Heart right ventricle (tissue), 16 donors: Measurements from ENCODE around the gene HMGN2. TPM values are rescaled to one million over a fixed set of nuclear protein-coding genes. Genes with fewer than 3 reads are reported as not detected.
"Not testable (repeated sequence)": the region's sequence is repeated elsewhere in the genome, so short reads cannot be mapped to it uniquely, and the experiment has no call there.

Experiments used
- ATAC-seq, 8 donors: fragments of 200-7000 bp; cut with Tn5 transposase; one replicate each; pipeline ENCODE4 v1.9.1; 2020; ENCODE audit warnings: mild to moderate bottlenecking in 8 of 8, moderate library complexity in 8 of 8, moderate number of reproducible peaks in 1 of 8
- DNase-seq, 2 donors: peaks; one replicate each; pipeline ENCODE4 v3.0.0-alpha.2; 2020
- H3K27ac ChIP-seq, 10 donors: fragments of 200-600 bp; sonication (generic) in 2 of 10; one replicate each; pipeline versions ENCODE4 v1.5.0 to v1.8.0; 2020 to 2022; ENCODE audit warnings: mild to moderate bottlenecking in 3 of 10
- H3K27me3 ChIP-seq, 7 donors: fragments of 200-600 bp; one replicate each; pipeline ENCODE4 v1.8.0; 2021 to 2022; ENCODE audit warnings: mild to moderate bottlenecking in 2 of 7
- H3K36me3 ChIP-seq, 9 donors: fragments of 200-600 bp; sonication (generic) in 1 of 9; one replicate each; pipeline versions ENCODE4 v1.5.0 to v1.8.0; 2020 to 2022; ENCODE audit warnings: mild to moderate bottlenecking in 2 of 9
- H3K4me1 ChIP-seq, 9 donors: fragments of 200-600 bp; sonication (generic) in 1 of 9; one replicate each; pipeline versions ENCODE4 v1.5.0 to v1.8.0; 2020 to 2022; ENCODE audit warnings: mild to moderate bottlenecking in 4 of 9
- H3K4me3 ChIP-seq, 10 donors: fragments of 200-600 bp; sonication (generic) in 2 of 10; one replicate each; pipeline versions ENCODE4 v1.5.0 to v1.8.0; 2020 to 2022; ENCODE audit warnings: mild to moderate bottlenecking in 7 of 10, moderate library complexity in 2 of 10
- H3K9me3 ChIP-seq, 11 donors: fragments of 200-600 bp in 10 of 11; sonication (generic) in 2 of 11; one replicate each; pipeline versions ENCODE4 v1.5.0 to v1.8.0; 2013 to 2022; ENCODE audit warnings: mild to moderate bottlenecking in 2 of 11, control low read depth in 1 of 11, moderate library complexity in 1 of 11
- WGBS, 2 donors: extraction: QIAGEN DNeasy Blood & Tissue Kit; methylation state at CpG; one replicate each; pipeline ENCODE4 v1.1.7; 2013; ENCODE audit warnings: inconsistent platforms in 1 of 2; 5-methylcytosine and 5-hydroxymethylcytosine counted together
- intact Hi-C, 10 donors: fragments of 100-400 bp; cut with DNase I; formaldehyde crosslinking; loops; one replicate each; pipeline versions ENCODE4 v1.11.1 to v1.14.2; 2022
- polyA plus RNA-seq, 2 donors: library from polyadenylated mRNA; stranded (reverse); fragments of 200-250 nt; gene quantifications; one replicate each; pipeline ENCODE4 v1.2.3, GENCODE V29; 2013
- total RNA-seq, 10 donors: library from RNA; stranded (reverse); fragmentation: NEBNext Ultra II Directional in 3 of 10; extraction: Animal tissue kit (Norgen Biotek cat#: 25700) in 3 of 10; gene quantifications; one replicate each; pipeline versions ENCODE4 v1.2.1 to v1.2.4, GENCODE V29; 2021 to 2023
- TF ChIP-seq, protein P1 (sequence below), 9 donors: fragments of 200-600 bp; sonication (generic) in 2 of 9; IDR thresholded peaks; one replicate each; pipeline versions ENCODE4 v1.5.0 to v1.8.0; 2021 to 2022; ENCODE audit warnings: antibody characterized with exemption in 9 of 9, mild to moderate bottlenecking in 5 of 9, moderate library complexity in 1 of 9
- donor health status: Arrhythmogenic right ventricular cardiomyopathy.
- donor health status: ischemic (EF 13 %, LVEDD 7.1; RV severe dilation, severe dysfunction).
- donor health status: healthy with polysubstance abuse.
- donor health status: DM: no; HTN: yes; CAD: no.
- donor health status: DM: no; HTN: no; CAD: no.
- donor health status: ischemic (EF 25% LVEDD 6.9; RV normal size, moderate dysfunction).
- donor health status: ischemic (EF 25% LVEDD 5.7; RV mildly dilated, moderate dysfunction).
- donor health status: healthy.
- donor health status: DM: yes; HTN: yes; CAD: no.
- donor health status: Ischemic cardiomyopathy.
- donor health status: ischemic (EF 35%, LVEDD 5.7; RV mildly dilated, moderate dysfunction).
- donor health status: nonischemic (EF 11% LVEDD 7.7; RV severe dilation, severe dysfunction).
- donor health status: DM: yes; HTN: yes; CAD: no.
- donor health status: PGD.
- donor health status: ischemic (EF 29% LVEDD 5.4; RV normal size, mild dysfunction).
- donor health status: nonischemic (EF 23%, LVEDD 6.1; RV moderate dilation, normal function).

HMGN2 gene
- total and polyA plus RNA-seq, 12 donors = 104 to 221 (median 206) TPM

DNA sequence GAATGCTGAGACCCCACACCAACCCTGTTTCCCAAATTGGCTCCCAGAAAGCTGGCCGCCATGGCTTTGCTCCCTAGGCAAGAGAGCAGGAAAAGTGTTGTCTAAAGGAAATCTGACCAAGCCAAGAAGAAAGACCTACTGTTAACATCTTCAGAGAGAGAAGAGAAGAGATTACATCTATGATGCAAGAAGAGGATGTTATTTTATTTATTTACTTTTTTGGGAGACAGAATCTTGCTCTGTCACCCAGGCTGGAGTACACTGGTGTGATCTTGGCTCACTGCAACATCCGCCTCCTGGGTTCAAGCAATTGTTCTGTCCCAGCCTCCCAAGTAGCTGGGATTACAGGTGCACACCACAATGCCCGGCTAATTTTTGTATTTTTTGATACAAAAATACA, 21.7 kb downstream of the HMGN2 start:
- no peak for ATAC-seq

DNA sequence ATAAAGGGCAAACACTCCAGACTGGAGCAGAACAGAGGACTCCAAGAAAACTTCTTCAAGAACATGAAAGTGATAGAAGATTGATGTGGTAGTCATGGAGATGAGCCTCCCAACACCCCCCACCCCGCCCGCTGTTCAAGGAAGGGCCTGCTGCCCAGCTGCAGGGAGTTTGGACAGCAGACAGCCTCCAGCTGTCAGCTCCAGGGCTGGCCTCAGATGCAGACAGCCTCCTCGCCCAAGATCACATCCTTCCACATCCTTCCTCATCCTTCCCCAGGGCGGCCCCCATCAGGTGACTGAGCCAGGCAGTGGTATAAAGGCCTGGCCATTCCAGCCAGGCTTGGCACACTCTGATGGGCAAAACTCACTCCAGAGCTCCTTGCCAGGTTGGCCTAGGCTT, 24.6 kb downstream of the HMGN2 start:
- ATAC-seq = no peak
- Histone ChIP-seq H3K36me3 (no peaks in the 10 kb centered on the region), H3K27me3 (no peaks in the 10 kb centered on the region), H3K4me3 (no peak overlapping the region), H3K9me3 (no peaks in the 10 kb centered on the region), H3K4me1 (peaks cover 2 to 20% (median 15%) of the 10 kb centered on the region in 9 donors), H3K27ac (no peak overlapping the region)
- intact Hi-C loops = loop anchor here in 1 of 10 donors (10.0 kb wide), 1 partner anchor 98 kb away; no protein-coding TSS in a partner anchor
- WGBS, 2 donors = 57 to 65% methylated on average over 4 of the region's 4 CpGs
- DNase-seq = no peak
- TF ChIP-seq, protein P1, sequence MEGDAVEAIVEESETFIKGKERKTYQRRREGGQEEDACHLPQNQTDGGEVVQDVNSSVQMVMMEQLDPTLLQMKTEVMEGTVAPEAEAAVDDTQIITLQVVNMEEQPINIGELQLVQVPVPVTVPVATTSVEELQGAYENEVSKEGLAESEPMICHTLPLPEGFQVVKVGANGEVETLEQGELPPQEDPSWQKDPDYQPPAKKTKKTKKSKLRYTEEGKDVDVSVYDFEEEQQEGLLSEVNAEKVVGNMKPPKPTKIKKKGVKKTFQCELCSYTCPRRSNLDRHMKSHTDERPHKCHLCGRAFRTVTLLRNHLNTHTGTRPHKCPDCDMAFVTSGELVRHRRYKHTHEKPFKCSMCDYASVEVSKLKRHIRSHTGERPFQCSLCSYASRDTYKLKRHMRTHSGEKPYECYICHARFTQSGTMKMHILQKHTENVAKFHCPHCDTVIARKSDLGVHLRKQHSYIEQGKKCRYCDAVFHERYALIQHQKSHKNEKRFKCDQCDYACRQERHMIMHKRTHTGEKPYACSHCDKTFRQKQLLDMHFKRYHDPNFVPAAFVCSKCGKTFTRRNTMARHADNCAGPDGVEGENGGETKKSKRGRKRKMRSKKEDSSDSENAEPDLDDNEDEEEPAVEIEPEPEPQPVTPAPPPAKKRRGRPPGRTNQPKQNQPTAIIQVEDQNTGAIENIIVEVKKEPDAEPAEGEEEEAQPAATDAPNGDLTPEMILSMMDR (IDR thresholded peaks at IDR 0.05) = no peak

More for the DNA sequence above, 21.7 kb downstream of the HMGN2 start:
- Histone ChIP-seq H3K36me3 (no peaks in the 10 kb centered on the region), H3K27me3 (no peaks in the 10 kb centered on the region), H3K4me1 (no peaks in the 10 kb centered on the region), H3K9me3 (no peaks in the 10 kb centered on the region), H3K27ac (no peak overlapping the region), H3K4me3 (no peak overlapping the region)
- DNase-seq = no peak
- TF ChIP-seq, protein P1 (IDR thresholded peaks at IDR 0.05) = no peak
- 87 to 90% methylated on average over 3 of the region's 3 CpGs for WGBS, 2 donors
- intact Hi-C loops = loop anchor here in 1 of 10 donors (10.0 kb wide), 1 partner anchor 101 kb away; no protein-coding TSS in a partner anchor

DNA sequence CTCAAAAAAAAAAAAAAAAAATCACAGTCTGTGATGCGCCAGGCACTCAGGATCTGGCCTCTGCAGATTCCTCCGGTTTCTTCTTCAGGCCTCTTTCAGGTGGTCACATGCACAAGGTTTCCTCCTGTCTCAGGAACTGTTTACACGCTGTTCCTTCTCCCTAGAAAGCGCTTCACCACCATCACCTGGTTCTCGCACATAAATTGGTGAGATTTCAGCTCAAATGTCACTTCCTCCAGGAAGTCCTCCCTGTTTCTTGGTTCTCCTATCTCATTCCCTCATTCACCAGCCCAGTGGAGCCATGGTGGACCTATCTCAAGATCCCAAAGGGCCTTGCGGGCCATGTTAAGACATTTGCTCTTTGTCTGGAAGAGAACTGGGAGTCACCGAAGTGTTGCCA, 26.7 kb downstream of the HMGN2 start:
- TF ChIP-seq, protein P1 (IDR thresholded peaks at IDR 0.05) = no peak
- H3K9me3 ChIP-seq = no peaks in the 10 kb centered on the region
- H3K36me3 ChIP-seq = no peaks in the 10 kb centered on the region
- H3K27me3 ChIP-seq = no peaks in the 10 kb centered on the region
- no peak overlapping the region for H3K27ac ChIP-seq
- no peak for ATAC-seq
- DNase-seq = no peak
- no peak overlapping the region for H3K4me3 ChIP-seq
- H3K4me1 ChIP-seq = peaks cover 2 to 21% (median 16%) of the 10 kb centered on the region in 9 donors
- WGBS, 2 donors = 92 to 94% methylated on average over 7 of the region's 7 CpGs
- intact Hi-C loops = loop anchor here in 1 of 10 donors (10.0 kb wide), 1 partner anchor 96 kb away; no protein-coding TSS in a partner anchor

DNA sequence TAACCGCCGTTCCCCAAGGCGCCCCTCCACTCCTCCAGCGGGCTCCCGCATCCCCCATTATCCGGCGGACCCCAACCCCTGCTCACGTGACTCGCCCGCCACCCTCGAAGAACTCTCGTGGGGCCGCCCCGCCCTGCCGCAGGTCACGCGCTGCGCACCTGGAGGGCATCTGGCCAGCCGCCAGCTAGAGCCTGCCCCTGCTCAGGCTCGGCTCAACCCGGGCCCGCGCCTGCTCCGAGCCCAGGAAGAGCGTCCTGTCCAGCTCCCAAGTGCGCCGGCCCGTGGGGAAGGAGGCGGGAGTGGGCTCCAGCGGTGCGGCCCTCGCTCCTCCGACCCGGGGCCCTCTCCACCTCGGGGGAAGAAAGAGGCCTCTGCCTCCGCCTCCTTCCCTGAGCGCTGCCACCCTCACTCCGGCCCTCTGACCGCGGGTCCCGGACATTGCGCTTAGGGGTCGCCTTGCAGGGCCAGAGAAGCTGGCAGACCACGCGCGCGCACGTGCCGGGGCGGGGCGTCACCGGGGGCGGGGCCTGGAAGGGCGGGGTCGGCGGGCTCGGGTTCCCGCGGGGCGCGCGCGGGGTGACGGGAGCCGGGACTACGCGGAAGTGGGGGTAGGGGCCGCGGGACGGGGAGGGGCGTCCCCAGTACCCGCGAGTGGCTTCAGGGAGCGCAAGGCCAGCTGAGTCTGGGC, 28.4 kb downstream of the HMGN2 start:
- no peaks in the 10 kb centered on the region for H3K9me3 ChIP-seq

DNA sequence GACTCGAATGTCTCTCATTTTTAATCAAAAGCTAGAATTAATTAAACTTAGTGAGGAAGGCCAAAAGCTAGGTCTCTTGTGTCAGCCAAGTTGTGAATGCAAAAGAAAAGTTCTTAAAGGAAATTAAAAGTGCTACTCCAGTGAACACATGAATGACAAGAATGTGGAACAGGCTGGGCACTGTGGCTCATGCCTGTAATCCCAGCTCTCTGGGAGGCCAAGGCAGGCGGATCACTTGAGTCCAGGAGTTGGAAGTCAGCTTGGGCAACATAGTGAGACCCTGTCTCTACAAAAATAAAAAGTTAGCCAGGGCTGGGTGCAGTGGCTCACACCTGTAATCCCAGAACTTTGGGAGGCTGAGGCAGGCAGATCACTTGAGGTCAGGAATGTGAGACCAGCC, 38.5 kb downstream of the HMGN2 start:
- H3K4me3 ChIP-seq, H3K4me1 ChIP-seq, H3K27ac ChIP-seq, intact Hi-C loops, H3K27me3 ChIP-seq, H3K36me3 ChIP-seq, H3K9me3 ChIP-seq, ATAC-seq, DNase-seq: not testable (repeated sequence)
- WGBS, 2 donors = 82 to 83% methylated on average over 2 of the region's 2 CpGs

More for the DNA sequence above, 28.4 kb downstream of the HMGN2 start:
- H3K36me3 ChIP-seq = no peaks in the 10 kb centered on the region
- peak; percentile 88 to 93 for DNase-seq
- peak overlapping the region; percentile 15 to 90 (median 75) for H3K4me3 ChIP-seq
- 1% methylated on average over 69 to 74 of the region's 74 CpGs for WGBS, 2 donors
- H3K4me1 ChIP-seq = peaks cover 2 to 21% (median 16%) of the 10 kb centered on the region in 9 donors
- peak; percentile 92 to 95 (median 94) for ATAC-seq
- TF ChIP-seq, protein P1 (IDR thresholded peaks at IDR 0.05) = peak in 4 of 9 donors; percentile 7 to 37 (median 29)
- intact Hi-C loops = loop anchor here in 4 of 10 donors (2.0 to 10.0 kb wide), 5 partner anchors 28 to 374 kb away; partner anchors contain the start of gene HMGN2 (in 1 of the 4)
- H3K27ac ChIP-seq = peak overlapping the region; percentile 77 to 98 (median 95)
- H3K27me3 ChIP-seq = no peaks in the 10 kb centered on the region

DNA sequence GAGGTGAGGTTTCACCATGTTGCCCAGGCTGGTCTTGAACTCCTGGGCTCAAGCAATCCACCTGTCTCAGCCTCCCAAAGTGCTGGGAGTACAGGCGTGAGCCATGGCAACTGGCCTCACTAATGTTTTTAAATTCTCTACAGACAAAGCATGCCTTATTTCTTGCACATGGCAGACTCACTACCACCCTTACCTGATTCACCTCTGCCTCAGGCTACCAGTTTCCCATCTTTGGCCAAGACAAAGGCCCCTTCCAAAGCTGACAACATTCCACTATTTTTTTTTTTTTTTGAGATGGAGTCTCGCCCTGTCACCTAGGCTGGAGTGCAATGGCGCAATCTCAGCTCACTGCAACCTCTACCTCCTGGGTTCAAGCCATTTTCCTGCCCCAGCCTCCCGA, 43.6 kb downstream of the HMGN2 start:
- DNase-seq, intact Hi-C loops, ATAC-seq, H3K27ac ChIP-seq, H3K4me1 ChIP-seq, H3K36me3 ChIP-seq, H3K27me3 ChIP-seq, H3K4me3 ChIP-seq, H3K9me3 ChIP-seq: not testable (repeated sequence)
- 81 to 92% methylated on average over 4 of the region's 4 CpGs for WGBS, 2 donors
